Mononuclear cell (primary cell): Measurements from ENCODE around the gene MB21D2. TPM values are rescaled to one million over a fixed set of nuclear protein-coding genes. Genes with fewer than 3 reads are reported as not detected.

Experiments used
- H3K27me3 ChIP-seq: 2 replicates; pipeline ENCODE4 v1.6.0; 2011; ENCODE audit warnings: low read length, control low read depth; ENCODE audit not compliant: insufficient read depth
- H3K4me1 ChIP-seq: 2 replicates; pipeline ENCODE4 v1.5.1; 2011; ENCODE audit warnings: mild to moderate bottlenecking, low read length, control low read depth; ENCODE audit not compliant: insufficient read depth
- H3K4me3 ChIP-seq: 2 replicates; pipeline ENCODE4 v1.5.1; 2011; ENCODE audit warnings: mild to moderate bottlenecking, low read length, moderate library complexity
- H3K9me3 ChIP-seq: 2 replicates; pipeline ENCODE4 v1.5.1; 2011; ENCODE audit warnings: low read depth, mild to moderate bottlenecking, control low read depth, low read length
- total RNA-seq: library from RNA; depleted of rRNA; stranded (reverse); fragments of >200 nt; gene quantifications from one replicate; pipeline ENCODE4 v1.2.3, GENCODE V29; 2012

The MB21D2 gene
- total RNA-seq, 1 donor, result 8.7 TPM

DNA sequence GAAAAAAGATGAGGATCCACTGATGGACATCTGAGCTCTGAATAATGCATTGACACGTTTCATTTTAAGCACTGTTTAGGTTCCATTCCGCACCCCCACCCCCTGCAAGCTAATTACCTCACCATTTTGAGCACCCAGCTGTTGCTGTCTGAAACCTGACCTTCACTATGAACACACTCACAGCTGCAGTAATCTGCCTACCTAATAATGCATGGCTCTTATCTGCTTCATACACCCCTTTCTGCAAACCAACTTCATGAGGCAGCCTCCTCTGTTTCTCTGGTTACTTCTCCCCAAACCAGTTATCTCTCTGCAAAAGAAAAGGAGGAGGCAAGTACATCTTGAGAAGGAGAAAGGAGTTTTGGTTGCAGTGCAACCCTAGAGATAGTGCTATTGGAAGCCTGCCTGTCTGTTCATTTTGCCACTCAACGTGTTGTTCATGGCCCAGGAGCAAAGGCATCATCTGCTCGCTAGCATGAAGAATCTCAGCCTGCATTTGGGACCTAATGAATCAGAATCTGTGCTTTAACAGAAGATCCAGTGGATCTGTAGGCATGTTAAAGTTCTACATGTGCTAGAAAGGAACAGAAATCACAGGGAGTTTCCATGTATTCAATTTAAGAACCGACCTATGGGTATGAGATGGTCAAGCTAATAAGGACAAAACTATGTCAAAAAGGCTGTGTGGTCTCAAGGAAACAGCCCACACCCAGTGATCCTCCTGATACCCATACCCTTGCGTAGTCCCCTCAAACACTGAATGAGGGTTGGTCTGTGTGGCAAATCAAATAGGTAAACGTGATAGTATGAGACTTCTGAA is 87.2 kb downstream of the MB21D2 start:
- no peaks in the 10 kb centered on the region for H3K9me3 ChIP-seq
- H3K27me3 ChIP-seq, result no peaks in the 10 kb centered on the region
- no peak overlapping the region for H3K4me3 ChIP-seq
- H3K4me1 ChIP-seq, result no peaks in the 10 kb centered on the region

DNA sequence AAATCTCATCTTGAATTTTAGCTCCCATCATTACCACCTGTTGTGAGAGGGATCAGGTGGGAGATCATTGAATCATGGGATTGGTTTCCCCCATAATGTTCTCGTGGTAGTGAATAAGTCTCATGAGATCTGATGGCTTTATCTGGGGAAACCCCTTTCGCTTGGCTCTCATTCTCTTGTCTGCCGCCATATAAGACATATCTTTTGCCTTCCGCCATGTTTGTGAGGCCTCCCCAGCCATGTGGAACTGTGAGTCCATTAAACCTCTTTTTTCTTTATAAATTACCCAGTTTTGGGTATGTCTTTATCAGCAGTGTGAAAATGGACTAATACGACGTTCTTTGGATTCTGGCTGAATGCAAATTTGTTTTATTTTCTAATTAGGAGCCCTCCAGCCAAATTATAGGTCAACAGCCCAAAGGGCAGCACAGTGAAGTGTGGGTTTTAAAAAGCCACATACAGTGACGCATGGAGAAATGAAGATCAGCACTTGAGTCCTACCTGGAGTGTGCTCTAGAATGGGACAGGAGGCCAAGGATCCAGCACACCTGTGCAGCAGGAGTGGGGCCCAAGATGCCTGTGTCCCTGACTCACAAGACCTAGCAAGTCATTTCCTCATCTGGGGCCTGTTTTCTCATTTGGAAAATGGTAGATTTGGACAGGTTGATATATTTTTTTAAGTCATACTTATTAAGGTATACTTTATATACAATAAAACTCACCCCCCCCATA is 89.6 kb downstream of the MB21D2 start:
- Histone ChIP-seq H3K9me3 (no peaks in the 10 kb centered on the region), H3K4me1 (no peaks in the 10 kb centered on the region), H3K4me3 (no peak overlapping the region), H3K27me3 (no peaks in the 10 kb centered on the region)

DNA sequence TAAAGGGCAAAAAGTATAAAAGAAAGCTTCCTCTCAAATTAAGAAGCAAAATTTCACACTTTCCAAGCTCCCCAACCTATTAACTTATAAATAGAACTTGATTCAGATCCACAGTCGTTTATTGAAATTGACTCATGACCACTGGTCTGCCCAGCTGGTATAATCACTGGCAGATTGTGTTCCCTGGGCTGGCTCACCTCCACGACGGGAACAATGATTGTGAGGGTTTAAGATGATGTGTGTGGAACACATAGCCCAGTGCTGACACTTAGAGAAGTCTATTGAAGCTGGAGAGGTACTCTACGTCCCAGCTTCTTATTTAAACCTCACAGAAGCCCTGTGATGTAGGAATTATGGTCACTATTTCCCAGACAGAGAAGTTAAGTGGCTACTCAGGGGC is 90.4 kb downstream of the MB21D2 start:
- Histone ChIP-seq H3K27me3 (no peaks in the 10 kb centered on the region), H3K9me3 (no peaks in the 10 kb centered on the region), H3K4me1 (no peaks in the 10 kb centered on the region), H3K4me3 (no peak overlapping the region)

DNA sequence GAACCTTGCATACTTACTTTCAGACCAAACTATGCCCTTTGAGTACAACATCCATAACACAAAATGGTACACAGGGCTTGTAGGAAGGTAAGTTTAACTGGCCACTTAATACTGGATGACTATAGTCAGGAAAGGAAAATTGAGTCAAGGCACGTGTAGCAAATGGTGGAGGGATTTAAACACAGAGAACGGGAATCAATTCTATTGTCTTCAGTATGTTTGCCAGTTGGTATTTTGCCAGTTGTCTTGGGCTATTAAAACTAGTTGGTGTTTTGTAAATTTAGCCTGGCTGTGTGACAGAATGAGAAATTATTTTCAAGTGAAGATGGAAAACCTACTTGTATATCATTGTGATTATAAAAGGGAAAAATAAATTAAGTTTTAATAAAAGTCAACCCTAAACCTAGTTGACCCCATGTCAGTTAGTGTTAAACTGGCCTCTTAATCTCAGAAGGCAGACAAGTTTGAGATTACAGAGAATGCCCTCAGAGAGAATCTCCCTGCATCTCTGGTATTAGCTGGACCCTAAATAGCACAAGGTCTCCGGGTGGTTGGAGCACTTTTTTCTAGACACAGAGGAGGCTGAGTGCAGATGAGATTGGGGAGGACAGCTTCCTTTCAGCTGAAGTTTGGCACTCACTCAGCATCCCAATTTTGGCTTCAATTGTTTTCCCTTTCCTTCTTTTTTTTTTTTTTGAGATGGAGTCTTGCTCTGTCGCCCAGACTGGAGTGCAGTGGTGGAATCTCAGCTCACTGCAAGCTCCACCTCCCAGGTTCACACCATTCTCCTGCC is 91.2 kb downstream of the MB21D2 start:
- H3K4me1 ChIP-seq, result no peaks in the 10 kb centered on the region
- no peak overlapping the region for H3K4me3 ChIP-seq
- no peaks in the 10 kb centered on the region for H3K27me3 ChIP-seq
- H3K9me3 ChIP-seq, result no peaks in the 10 kb centered on the region

DNA sequence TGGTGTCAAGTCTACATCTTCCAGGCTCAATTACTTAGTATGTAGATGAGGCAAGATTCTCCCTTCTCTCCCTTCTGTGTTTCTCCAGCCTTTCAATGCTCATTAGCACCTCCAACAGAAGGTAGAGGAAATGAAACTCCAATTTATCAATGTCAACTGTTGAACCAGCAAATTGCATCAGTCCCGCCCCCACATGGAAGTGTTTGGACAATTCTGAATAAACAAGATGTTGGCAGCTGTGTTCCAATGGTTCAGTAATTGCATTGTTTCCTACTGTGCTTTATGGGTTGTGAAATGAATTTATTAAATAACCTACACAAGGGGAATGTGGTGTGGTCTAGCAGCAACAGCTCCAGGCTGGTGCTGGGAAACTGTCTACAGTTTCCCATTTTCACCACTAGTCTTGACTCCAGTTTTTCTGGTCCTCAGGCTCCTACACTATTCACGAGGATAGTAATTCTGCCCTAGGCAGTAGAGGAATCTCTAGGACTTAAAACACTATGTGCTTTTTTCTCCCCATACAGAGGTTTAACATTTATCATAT is 91.9 kb downstream of the MB21D2 start:
- Histone ChIP-seq H3K9me3 (no peaks in the 10 kb centered on the region), H3K27me3 (no peaks in the 10 kb centered on the region), H3K4me3 (no peak overlapping the region), H3K4me1 (no peaks in the 10 kb centered on the region)

DNA sequence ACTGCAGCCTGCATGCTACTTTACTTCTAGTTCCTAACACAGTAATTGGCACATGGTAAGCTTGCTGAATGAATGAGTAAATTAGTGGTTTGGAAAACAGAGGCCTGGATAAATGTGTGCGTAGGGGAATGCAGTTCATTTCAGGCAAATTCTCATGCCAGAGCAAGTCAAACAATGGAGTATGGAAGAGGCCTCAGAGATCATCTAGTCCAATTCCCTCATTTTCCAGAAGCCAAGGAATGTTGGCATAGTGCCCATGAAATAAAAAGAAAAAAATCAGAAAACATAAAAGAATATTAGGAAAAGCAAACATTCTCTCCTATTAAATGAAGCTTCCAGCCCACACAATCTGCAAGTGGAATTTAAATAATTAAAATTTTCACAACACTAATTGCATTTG is 92.4 kb downstream of the MB21D2 start:
- Histone ChIP-seq H3K9me3 (no peaks in the 10 kb centered on the region), H3K27me3 (no peaks in the 10 kb centered on the region), H3K4me1 (no peaks in the 10 kb centered on the region), H3K4me3 (no peak overlapping the region)

DNA sequence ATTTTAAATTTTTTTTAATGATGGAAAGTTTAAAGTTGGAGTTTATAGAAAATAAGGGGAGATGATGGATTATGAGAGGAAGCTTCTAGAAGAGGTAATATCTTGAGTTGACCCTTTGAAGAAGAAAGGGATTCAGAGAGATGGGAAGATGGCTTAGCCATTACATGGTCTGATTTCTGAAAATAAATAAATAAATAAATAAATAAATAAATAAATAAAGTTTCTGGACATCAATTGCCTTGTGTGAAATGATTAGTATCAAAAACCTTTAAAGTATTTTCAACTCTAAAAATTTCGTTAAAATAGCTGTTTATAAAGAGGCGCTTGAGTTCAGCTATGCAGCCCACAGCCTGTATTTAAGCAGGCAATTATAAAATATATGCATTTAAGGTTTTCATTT is 93.3 kb downstream of the MB21D2 start:
- H3K27me3 ChIP-seq, result no peaks in the 10 kb centered on the region
- H3K4me1 ChIP-seq, result no peaks in the 10 kb centered on the region
- no peaks in the 10 kb centered on the region for H3K9me3 ChIP-seq
- no peak overlapping the region for H3K4me3 ChIP-seq

DNA sequence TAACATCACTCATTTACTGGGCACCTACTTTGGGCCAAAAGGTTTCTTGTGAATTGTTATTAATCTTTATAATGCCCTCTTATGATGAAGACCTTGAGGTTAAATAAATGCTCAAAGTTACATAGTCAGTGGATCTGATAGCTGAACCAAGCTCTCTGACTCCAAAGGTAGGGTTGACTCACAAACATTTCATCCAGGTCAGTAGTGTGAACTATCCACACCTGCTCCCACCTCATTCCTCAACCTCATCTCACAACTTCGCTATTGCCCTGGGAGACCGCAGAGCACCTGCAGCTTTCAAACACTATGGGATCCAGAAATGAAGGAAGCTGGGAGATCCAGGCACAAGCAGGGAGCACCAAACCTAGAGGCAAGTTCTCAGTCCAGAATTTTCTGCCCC is 96.5 kb downstream of the MB21D2 start:
- Histone ChIP-seq H3K27me3 (no peaks in the 10 kb centered on the region), H3K4me1 (no peaks in the 10 kb centered on the region), H3K4me3 (no peak overlapping the region), H3K9me3 (no peaks in the 10 kb centered on the region)

DNA sequence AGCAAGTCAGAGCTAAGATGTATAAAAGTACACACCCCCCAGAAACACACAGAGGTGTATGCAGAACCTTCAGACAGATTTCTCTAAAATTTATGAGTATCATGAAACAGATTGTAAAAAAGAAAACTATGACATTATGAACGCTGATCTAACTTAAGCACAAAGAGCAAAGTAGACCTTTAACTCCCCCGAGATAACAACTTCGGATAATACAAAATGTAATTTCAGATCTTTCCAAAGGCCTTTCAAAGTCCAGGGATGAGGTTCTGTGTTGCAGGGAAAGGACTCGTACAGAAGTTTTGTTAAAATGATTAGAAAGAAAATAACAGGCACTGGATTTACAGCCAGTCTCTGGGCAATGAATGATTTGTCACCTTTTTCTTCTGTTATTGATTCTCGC is 97.5 kb downstream of the MB21D2 start:
- Histone ChIP-seq H3K4me1 (no peaks in the 10 kb centered on the region), H3K9me3 (no peaks in the 10 kb centered on the region), H3K4me3 (no peak overlapping the region), H3K27me3 (no peaks in the 10 kb centered on the region)

DNA sequence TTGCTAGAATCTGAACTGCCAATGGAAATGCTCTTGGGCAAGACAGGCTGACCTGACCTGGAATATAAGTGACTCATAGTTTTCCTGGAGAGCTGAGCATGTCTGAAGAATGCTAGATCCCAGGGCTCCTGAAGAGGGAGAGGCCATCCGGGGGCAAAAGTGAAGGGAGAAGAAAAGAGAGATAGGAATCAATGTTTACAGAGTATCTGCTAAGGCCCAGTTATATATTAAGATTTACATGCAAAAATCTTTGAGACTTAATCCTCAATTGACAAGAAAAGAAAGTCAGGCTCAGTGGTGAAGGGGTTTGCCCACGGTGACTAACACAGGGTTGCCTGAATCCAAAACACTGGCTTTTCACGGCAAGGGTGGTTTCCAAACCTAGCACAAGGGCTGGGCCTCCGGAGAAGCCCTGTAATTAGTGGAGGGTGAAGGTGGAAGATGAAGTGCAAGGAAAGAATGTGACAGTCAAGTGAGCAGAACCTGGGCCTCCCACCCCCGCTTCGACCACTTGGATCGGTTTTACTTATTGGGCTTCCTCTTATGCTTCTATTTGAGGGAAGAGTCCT is 98.6 kb downstream of the MB21D2 start:
- Histone ChIP-seq H3K4me3 (no peak overlapping the region), H3K9me3 (no peaks in the 10 kb centered on the region), H3K4me1 (no peaks in the 10 kb centered on the region), H3K27me3 (no peaks in the 10 kb centered on the region)

DNA sequence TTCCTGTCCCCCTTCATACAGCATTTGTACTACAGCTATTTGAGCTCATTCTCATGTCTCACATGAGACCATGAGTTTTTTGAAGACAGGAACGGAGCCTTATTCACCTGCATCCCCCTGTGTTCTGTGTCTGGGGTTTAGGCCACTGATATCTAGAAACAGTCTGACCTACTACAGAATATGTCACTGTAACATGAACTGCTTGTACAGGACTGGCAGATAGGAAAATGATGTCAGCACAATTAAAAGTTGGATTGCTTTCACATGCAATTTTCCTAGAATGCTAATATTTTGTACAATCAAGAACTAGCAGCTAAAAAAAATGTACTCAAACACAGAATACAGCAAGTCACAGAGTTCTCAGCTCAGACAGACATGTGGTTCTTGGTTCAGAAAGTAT is 99.5 kb downstream of the MB21D2 start:
- Histone ChIP-seq H3K9me3 (no peaks in the 10 kb centered on the region), H3K27me3 (no peaks in the 10 kb centered on the region), H3K4me1 (no peaks in the 10 kb centered on the region), H3K4me3 (no peak overlapping the region)

DNA sequence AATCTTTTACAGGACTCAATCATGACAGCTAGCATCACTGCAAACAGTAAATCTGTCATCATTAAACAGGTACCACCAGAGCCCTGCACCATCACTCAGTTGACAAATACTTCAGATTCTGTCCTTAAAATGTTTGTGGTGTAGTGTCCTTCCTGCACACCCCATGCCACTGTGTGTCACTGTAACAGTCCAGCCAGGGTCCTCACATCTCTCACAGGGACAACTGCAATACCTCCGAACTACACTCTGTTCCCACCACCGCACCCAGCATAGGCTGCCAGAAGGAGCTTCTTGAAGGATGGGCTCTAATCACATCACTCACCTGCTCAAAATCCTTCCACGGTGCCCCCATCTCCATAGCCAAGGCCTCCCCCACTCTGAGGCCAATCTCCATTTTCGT is 100.2 kb downstream of the MB21D2 start:
- no peak overlapping the region for H3K4me3 ChIP-seq
- H3K27me3 ChIP-seq, result no peaks in the 10 kb centered on the region
- no peaks in the 10 kb centered on the region for H3K9me3 ChIP-seq
- no peaks in the 10 kb centered on the region for H3K4me1 ChIP-seq

DNA sequence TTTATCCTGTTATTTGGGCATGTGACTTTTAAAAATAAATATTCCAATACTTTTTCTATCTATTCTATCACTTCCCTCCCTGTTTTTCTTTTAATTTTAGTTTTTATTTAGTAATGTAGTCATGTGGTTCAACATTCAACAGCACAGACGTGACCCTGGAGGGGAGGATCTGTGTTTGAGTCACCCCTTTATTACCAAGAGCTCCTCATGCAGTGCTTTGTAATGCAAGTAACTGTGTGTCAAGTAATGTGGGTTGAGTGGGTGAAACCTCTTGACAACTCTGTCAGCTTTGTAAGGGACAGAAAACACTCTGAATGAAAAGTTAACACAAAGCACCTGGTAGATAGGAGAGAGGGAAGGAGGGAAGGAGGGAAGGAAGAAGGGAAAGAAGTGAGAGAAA is 100.6 kb downstream of the MB21D2 start:
- no peak overlapping the region for H3K4me3 ChIP-seq
- no peaks in the 10 kb centered on the region for H3K27me3 ChIP-seq
- no peaks in the 10 kb centered on the region for H3K9me3 ChIP-seq
- no peaks in the 10 kb centered on the region for H3K4me1 ChIP-seq

DNA sequence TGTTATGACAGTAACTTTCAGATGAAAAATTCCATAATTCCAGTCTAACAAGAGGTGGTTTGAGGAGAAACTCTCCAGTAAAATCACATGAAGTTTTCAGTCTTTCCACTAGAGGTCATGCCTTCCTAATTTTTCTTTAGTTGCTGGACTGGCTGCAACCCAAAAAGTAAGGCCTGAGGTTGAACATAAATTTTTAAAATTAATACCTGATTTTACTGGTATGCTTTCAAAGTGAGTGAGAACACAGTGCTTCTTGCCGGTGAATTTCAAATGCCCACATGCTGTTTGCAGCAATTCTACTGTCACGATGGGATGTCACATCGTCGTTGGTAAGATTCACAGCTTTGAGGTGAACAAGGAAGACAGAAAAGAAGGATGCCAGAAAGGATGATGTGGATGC is 101.3 kb downstream of the MB21D2 start:
- H3K4me3 ChIP-seq, result no peak overlapping the region
- no peaks in the 10 kb centered on the region for H3K4me1 ChIP-seq
- H3K27me3 ChIP-seq, result no peaks in the 10 kb centered on the region
- H3K9me3 ChIP-seq, result no peaks in the 10 kb centered on the region
